ENCODE data around the gene PKP4. TPM values are rescaled to one million over a fixed set of nuclear protein-coding genes. Genes with fewer than 3 reads are reported as not detected.

PKP4 gene
- total RNA-seq, 1 experiment from 2014 or later: 55.2 TPM

- TF ChIP-seq EZH2phosphoT487 (IDR thresholded peaks at IDR 0.05; ENCODE audit: borderline replicate concordance): no peak
- TF ChIP-seq ATF3 (IDR thresholded peaks at IDR 0.05): no peak
- TF ChIP-seq SRF (IDR thresholded peaks at IDR 0.05; ENCODE audit: low read depth): no peak
- no peak for TF ChIP-seq ZFX (IDR thresholded peaks at IDR 0.05)
- TF ChIP-seq SP1 (IDR thresholded peaks at IDR 0.05; ENCODE audit: low read depth): no peak
- no peak for TF ChIP-seq EZH2 (IDR thresholded peaks at IDR 0.05)
- TF ChIP-seq RAD21 (IDR thresholded peaks at IDR 0.05; ENCODE audit: low read depth): no peak
- no peak for TF ChIP-seq POLR2AphosphoS5 (IDR thresholded peaks at IDR 0.05; ENCODE audit: low read depth, low read length)
- TF ChIP-seq TCF7L2 (IDR thresholded peaks at IDR 0.05; ENCODE audit: borderline replicate concordance, extremely low read depth, insufficient read depth, insufficient read length): no peak
- no peak for TF ChIP-seq POLR2A (IDR thresholded peaks at IDR 0.05; ENCODE audit: borderline replicate concordance, extremely low read depth, insufficient read depth, insufficient read length)
- no peak for TF ChIP-seq JUND (IDR thresholded peaks at IDR 0.05)
- no peak for TF ChIP-seq ZNF274 (IDR thresholded peaks at IDR 0.05; ENCODE audit: low read depth, low read length)
- TF ChIP-seq ELF1 (IDR thresholded peaks at IDR 0.05; ENCODE audit: borderline replicate concordance, low read depth): no peak
- TF ChIP-seq CBX3 (IDR thresholded peaks at IDR 0.05; ENCODE audit: low read depth): no peak
- Histone ChIP-seq H3K79me2 (ENCODE audit: insufficient read depth, low read length) (no peaks in the 10 kb centered on the region), H3K4me3 (replicated peaks in 1 of 2; ENCODE audit: low read depth in 1 of 2, low read length in 2 of 2) (no peak overlapping the region), H3K36me3 (ENCODE audit: control insufficient read depth in 1 of 2, insufficient read depth in 2 of 2, low read length in 2 of 2) (peaks cover 19 to 21% of the 10 kb centered on the region in 2 experiments; a peak in 3 of 4 replicates), H3K9ac (ENCODE audit: low read length) (no peak overlapping the region), H3K9me3 (ENCODE audit: control insufficient read depth in 1 of 2, insufficient read depth in 1 of 2, low read depth in 1 of 2, low read length in 2 of 2) (no peaks in the 10 kb centered on the region), H3K9me2 (ENCODE audit: insufficient read depth) (no peaks in the 10 kb centered on the region), H4K20me1 (ENCODE audit: insufficient read depth) (no peaks in the 10 kb centered on the region), H3K4me1 (ENCODE audit: control insufficient read depth in 1 of 2, insufficient read depth in 2 of 2, low read length in 2 of 2) (no peaks in the 10 kb centered on the region), H3K4me2 (ENCODE audit: low read length) (no peak overlapping the region), H3K27ac (ENCODE audit: low read depth, low read length) (no peak overlapping the region), H3K27me3 (ENCODE audit: insufficient read depth, low read length) (no peaks in the 10 kb centered on the region), H2AFZ (ENCODE audit: low read depth, low read length, poor library complexity, severe bottlenecking) (no peak overlapping the region)
- ChIA-PET POLR2A (no interaction called here), RAD21 (ENCODE audit: low non-redundant PET in 1 of 2, low total read pairs in 2 of 2, uncharacterized antibody in 2 of 2, unreplicated experiment in 2 of 2) (no interaction called here), CTCF (no interaction called here)
- intact Hi-C loops (cut with micrococcal nuclease): no loop called here
- no peak for DNase-seq (ENCODE audit: low read depth, low spot score)
- no TSS peak for BruUV-seq (replicated peaks)
- no peak for ATAC-seq
Observed at GRCh38 chr2:158665536-158666302, 209.0 kb downstream of the PKP4 start.

Measured in HCT116 (cell line).